ENCODE measurements around the gene PAX7.

Gene PAX7

GRCh38 chr1:18701183-18701582 is 70.5 kb downstream of the PAX7 start:
- TF ChIP-seq CTCF (IDR thresholded peaks at IDR 0.05; ENCODE audit: insufficient read depth, low read length, poor library complexity, severe bottlenecking) = no peak
- peaks cover 2% of the 10 kb centered on the region for H3K27me3 ChIP-seq (replicated peaks; ENCODE audit: control insufficient read depth, insufficient read depth, low read length)
- no peak overlapping the region for H3K4me3 ChIP-seq (replicated peaks; ENCODE audit: low read depth, low read length)
- DNase-seq (ENCODE audit: extremely low read depth, insufficient read length) = no peak
- H3K36me3 ChIP-seq (ENCODE audit: control insufficient read depth, insufficient read depth, low read length) = no peaks in the 10 kb centered on the region

GRCh38 chr1:18703041-18703621 is 72.5 kb downstream of the PAX7 start:
- DNase-seq (ENCODE audit: extremely low read depth, insufficient read length) = no peak
- TF ChIP-seq CTCF (IDR thresholded peaks at IDR 0.05; ENCODE audit: insufficient read depth, low read length, poor library complexity, severe bottlenecking) = no peak
- H3K4me3 ChIP-seq (replicated peaks; ENCODE audit: low read depth, low read length) = no peak overlapping the region

DNA sequence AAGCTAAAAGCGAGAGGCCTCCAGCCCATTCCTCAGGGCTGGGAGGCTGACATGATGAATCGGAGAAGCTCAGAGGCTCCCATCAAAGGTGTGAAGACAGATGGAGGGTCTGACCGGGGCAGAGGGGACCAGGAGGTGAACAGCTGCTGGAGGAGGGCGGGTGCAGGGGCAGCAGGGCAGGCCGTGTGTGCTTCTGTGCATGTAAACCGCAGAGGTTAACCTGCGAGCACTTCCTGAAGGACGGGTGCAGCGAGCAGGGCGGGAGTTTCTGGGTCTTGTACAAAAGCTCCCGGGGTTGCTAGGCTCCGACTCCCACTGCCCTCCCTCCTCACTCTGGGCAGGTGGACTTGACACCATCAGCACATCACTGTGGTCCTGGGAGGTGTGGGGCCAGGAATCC is 75.2 kb downstream of the PAX7 start:
- H3K4me3 ChIP-seq (replicated peaks; ENCODE audit: low read depth, low read length) = no peak overlapping the region
- peaks cover 2% of the 10 kb centered on the region; the same call in 1 of the 2 replicates for H3K27me3 ChIP-seq (replicated peaks; ENCODE audit: control insufficient read depth, insufficient read depth, low read length)
- no peak for DNase-seq (ENCODE audit: extremely low read depth, insufficient read length)
- H3K36me3 ChIP-seq (ENCODE audit: control insufficient read depth, insufficient read depth, low read length) = no peaks in the 10 kb centered on the region
- TF ChIP-seq CTCF (IDR thresholded peaks at IDR 0.05; ENCODE audit: insufficient read depth, low read length, poor library complexity, severe bottlenecking) = no peak

More at GRCh38 chr1:18703041-18703621, 72.5 kb downstream of the PAX7 start:
- no peaks in the 10 kb centered on the region for H3K36me3 ChIP-seq (ENCODE audit: control insufficient read depth, insufficient read depth, low read length)
- no peaks in the 10 kb centered on the region; the same call in none of the 2 replicates for H3K27me3 ChIP-seq (replicated peaks; ENCODE audit: control insufficient read depth, insufficient read depth, low read length)

- TF ChIP-seq CTCF (IDR thresholded peaks at IDR 0.05; ENCODE audit: insufficient read depth, low read length, poor library complexity, severe bottlenecking) = no peak
- DNase-seq (ENCODE audit: extremely low read depth, insufficient read length) = no peak
- Histone ChIP-seq H3K36me3 (ENCODE audit: control insufficient read depth, insufficient read depth, low read length) (no peaks in the 10 kb centered on the region), H3K27me3 (replicated peaks; ENCODE audit: control insufficient read depth, insufficient read depth, low read length) (peaks cover 2% of the 10 kb centered on the region; the same call in 1 of the 2 replicates), H3K4me3 (replicated peaks; ENCODE audit: low read depth, low read length) (no peak overlapping the region)
Observed at GRCh38 chr1:18707696-18708257, 77.1 kb downstream of the PAX7 start.

DNA sequence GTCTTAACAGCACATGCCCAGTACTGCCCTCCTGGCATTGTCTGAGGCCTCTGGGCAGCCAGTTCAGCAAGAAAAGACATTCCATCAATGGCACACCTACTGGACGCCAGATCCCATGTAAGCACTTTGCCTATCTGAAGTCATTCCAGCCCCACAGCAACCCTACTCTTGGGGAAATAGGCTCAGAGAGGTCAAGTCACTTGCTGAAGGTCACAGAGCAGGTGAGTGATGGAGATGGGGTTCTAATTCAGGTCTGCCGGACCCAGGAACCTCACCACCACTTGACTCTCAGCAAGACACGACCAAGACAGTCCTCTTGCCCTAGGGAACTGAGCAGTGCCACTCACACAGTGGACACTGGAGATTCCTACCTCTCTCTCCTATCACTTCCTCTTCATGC is 79.4 kb downstream of the PAX7 start:
- Histone ChIP-seq H3K4me3 (replicated peaks; ENCODE audit: low read depth, low read length) (no peak overlapping the region), H3K36me3 (ENCODE audit: control insufficient read depth, insufficient read depth, low read length) (no peaks in the 10 kb centered on the region), H3K27me3 (replicated peaks; ENCODE audit: control insufficient read depth, insufficient read depth, low read length) (peaks cover 4% of the 10 kb centered on the region; the same call in 1 of the 2 replicates)
- no peak for DNase-seq (ENCODE audit: extremely low read depth, insufficient read length)
- no peak for TF ChIP-seq CTCF (IDR thresholded peaks at IDR 0.05; ENCODE audit: insufficient read depth, low read length, poor library complexity, severe bottlenecking)

Data from GM06990 (cell line).